Gastroesophageal sphincter (tissue), 4 donors: ENCODE data around the gene POU2AF1. TPM values are rescaled to one million over a fixed set of nuclear protein-coding genes. Genes with fewer than 3 reads are reported as not detected.

Experiments
- ATAC-seq: fragments of 150-250 bp; one replicate; pipeline ENCODE4 v1.9.1; 2016; ENCODE audit warnings: mild to moderate bottlenecking, moderate library complexity
- H3K27ac ChIP-seq, 4 donors: fragments of 200-600 bp; sonication (generic) in 3 of 4; 1 replicate in 3 of 4; 2 replicates in 1 of 4; pipeline ENCODE4 v1.5.1; 2016 to 2019
- H3K27me3 ChIP-seq: fragments of 200-600 bp; sonication (generic); one replicate; pipeline ENCODE4 v1.5.1; 2019
- H3K36me3 ChIP-seq, 2 donors: fragments of 200-600 bp; sonication (generic); one replicate each; pipeline ENCODE4 v1.5.1; 2019; ENCODE audit warnings: control low read depth in 1 of 2
- H3K4me1 ChIP-seq, 3 donors: fragments of 200-600 bp; sonication (generic); 1 replicate in 2 of 3; 2 replicates in 1 of 3; pipeline ENCODE4 v1.5.1; 2016 to 2019; ENCODE audit warnings: control low read depth in 2 of 3
- H3K4me3 ChIP-seq, 2 donors: fragments of 200-600 bp; sonication (generic); one replicate each; pipeline ENCODE4 v1.5.1; 2019; ENCODE audit warnings: mild to moderate bottlenecking in 1 of 2, moderate library complexity in 1 of 2
- H3K9me3 ChIP-seq, 3 donors: fragments of 200-600 bp; sonication (generic); one replicate each; pipeline ENCODE4 v1.5.1; 2017 to 2019; ENCODE audit warnings: control low read depth in 2 of 3
- CTCF ChIP-seq, 4 experiments: fragments of 200-600 bp in 2 of 4; fragments of 450-650 bp in 2 of 4; sonication (generic) in 1 of 4; IDR thresholded peaks; one replicate each; pipeline ENCODE4 v1.5.1; 2017 to 2019; ENCODE audit warnings: antibody characterized with exemption in 4 of 4, mild to moderate bottlenecking in 2 of 4, moderate library complexity in 2 of 4
- EP300 ChIP-seq: sonication (generic); formaldehyde crosslinking; IDR thresholded peaks from one replicate; pipeline ENCODE4 v1.6.1; 2017; ENCODE audit warnings: antibody characterized with exemption, mild to moderate bottlenecking
- POLR2A ChIP-seq, 2 donors: fragments of 450-650 bp; IDR thresholded peaks; one replicate each; pipeline ENCODE4 v1.6.1; 2017; ENCODE audit warnings: antibody characterized with exemption in 2 of 2, mild to moderate bottlenecking in 2 of 2, moderate library complexity in 1 of 2
- POLR2AphosphoS5 ChIP-seq: sonication (generic); formaldehyde crosslinking; IDR thresholded peaks from one replicate; pipeline ENCODE4 v1.6.1; 2017; ENCODE audit warnings: antibody characterized with exemption
- WGBS, 2 donors: methylation state at CpG; one replicate each; pipeline ENCODE4 v1.1.5; 2018; ENCODE audit warnings: low coverage in 1 of 2; 5-methylcytosine and 5-hydroxymethylcytosine counted together
- total RNA-seq, 4 donors: library from RNA; depleted of rRNA; stranded (reverse); fragments of >200 nt; gene quantifications; one replicate each; pipeline ENCODE4 v1.1.0, GENCODE V29; 2016

Gene POU2AF1
- total RNA-seq, 4 donors from 2014 or later = 0.10 TPM; not detected in 3

GRCh38 chr11:111363985-111364384 lies 15.1 kb downstream of the POU2AF1 start:
- no peak overlapping the region for H3K4me3 ChIP-seq
- H3K27ac ChIP-seq = no peak overlapping the region
- peaks cover 0 to 10% (median 0%) of the 10 kb centered on the region in 3 donors for H3K4me1 ChIP-seq
- H3K36me3 ChIP-seq = no peaks in the 10 kb centered on the region
- TF ChIP-seq POLR2A (IDR thresholded peaks at IDR 0.05) (no peak), POLR2AphosphoS5 (no peak), CTCF (IDR thresholded peaks at IDR 0.05) (no peak), EP300 (no peak)
- no peak for ATAC-seq
- no peaks in the 10 kb centered on the region for H3K27me3 ChIP-seq
- H3K9me3 ChIP-seq = no peaks in the 10 kb centered on the region

GRCh38 chr11:111362887-111363411 lies 16.1 kb downstream of the POU2AF1 start:
- no peak overlapping the region for H3K27ac ChIP-seq
- peaks cover 0 to 10% (median 0%) of the 10 kb centered on the region in 3 donors for H3K4me1 ChIP-seq
- no peaks in the 10 kb centered on the region for H3K36me3 ChIP-seq
- no peaks in the 10 kb centered on the region for H3K9me3 ChIP-seq
- no peaks in the 10 kb centered on the region for H3K27me3 ChIP-seq
- TF ChIP-seq EP300 (no peak), CTCF (IDR thresholded peaks at IDR 0.05) (no peak), POLR2AphosphoS5 (no peak), POLR2A (IDR thresholded peaks at IDR 0.05) (no peak)
- ATAC-seq = no peak
- H3K4me3 ChIP-seq = no peak overlapping the region
- WGBS, 2 donors = 81% methylated on average over 3 of the region's 9 CpGs; no CpG with 5 or more reads in 1 of the 2 donors

GRCh38 chr11:111361874-111362273 lies 17.2 kb downstream of the POU2AF1 start:
- Histone ChIP-seq H3K27ac (no peak overlapping the region), H3K27me3 (no peaks in the 10 kb centered on the region), H3K4me1 (peaks cover 0 to 10% (median 0%) of the 10 kb centered on the region in 3 donors), H3K9me3 (no peaks in the 10 kb centered on the region), H3K4me3 (no peak overlapping the region), H3K36me3 (no peaks in the 10 kb centered on the region)
- no peak for TF ChIP-seq EP300
- no peak for TF ChIP-seq POLR2A (IDR thresholded peaks at IDR 0.05)
- TF ChIP-seq POLR2AphosphoS5 = no peak
- no peak for TF ChIP-seq CTCF (IDR thresholded peaks at IDR 0.05)
- no peak for ATAC-seq
- 94 to 98% methylated on average over 6 of the region's 6 CpGs for WGBS, 2 donors

GRCh38 chr11:111361052-111361801 lies 17.8 kb downstream of the POU2AF1 start:
- 78 to 83% methylated on average over 2 to 7 of the region's 7 CpGs for WGBS, 2 donors

GRCh38 chr11:111360150-111361043 lies 18.7 kb downstream of the POU2AF1 start:
- WGBS, 2 donors = 92 to 100% methylated on average over 1 to 6 of the region's 6 CpGs
- no peak overlapping the region for H3K4me3 ChIP-seq
- no peak overlapping the region for H3K27ac ChIP-seq
- H3K36me3 ChIP-seq = no peaks in the 10 kb centered on the region
- H3K4me1 ChIP-seq = no peaks in the 10 kb centered on the region
- no peaks in the 10 kb centered on the region for H3K27me3 ChIP-seq
- no peak for ATAC-seq
- no peaks in the 10 kb centered on the region for H3K9me3 ChIP-seq
- no peak for TF ChIP-seq CTCF (IDR thresholded peaks at IDR 0.05)

More at GRCh38 chr11:111361052-111361801, 17.8 kb downstream of the POU2AF1 start:
- Histone ChIP-seq H3K27me3 (no peaks in the 10 kb centered on the region), H3K36me3 (no peaks in the 10 kb centered on the region), H3K4me1 (peaks cover 0 to 8% (median 0%) of the 10 kb centered on the region in 3 donors), H3K9me3 (no peaks in the 10 kb centered on the region), H3K4me3 (no peak overlapping the region), H3K27ac (no peak overlapping the region)
- TF ChIP-seq POLR2AphosphoS5 = no peak
- no peak for ATAC-seq
